HG02763 (cell line): ENCODE results near the gene CRNKL1.

Experiments
- ATAC-seq: cut with Tn5 transposase; IDR thresholded peaks from one replicate; pipeline ENCODE4 v1.9.1; 2021; ENCODE audit warnings: mild to moderate bottlenecking, moderate library complexity; ENCODE audit not compliant: unreplicated experiment

The CRNKL1 gene

DNA sequence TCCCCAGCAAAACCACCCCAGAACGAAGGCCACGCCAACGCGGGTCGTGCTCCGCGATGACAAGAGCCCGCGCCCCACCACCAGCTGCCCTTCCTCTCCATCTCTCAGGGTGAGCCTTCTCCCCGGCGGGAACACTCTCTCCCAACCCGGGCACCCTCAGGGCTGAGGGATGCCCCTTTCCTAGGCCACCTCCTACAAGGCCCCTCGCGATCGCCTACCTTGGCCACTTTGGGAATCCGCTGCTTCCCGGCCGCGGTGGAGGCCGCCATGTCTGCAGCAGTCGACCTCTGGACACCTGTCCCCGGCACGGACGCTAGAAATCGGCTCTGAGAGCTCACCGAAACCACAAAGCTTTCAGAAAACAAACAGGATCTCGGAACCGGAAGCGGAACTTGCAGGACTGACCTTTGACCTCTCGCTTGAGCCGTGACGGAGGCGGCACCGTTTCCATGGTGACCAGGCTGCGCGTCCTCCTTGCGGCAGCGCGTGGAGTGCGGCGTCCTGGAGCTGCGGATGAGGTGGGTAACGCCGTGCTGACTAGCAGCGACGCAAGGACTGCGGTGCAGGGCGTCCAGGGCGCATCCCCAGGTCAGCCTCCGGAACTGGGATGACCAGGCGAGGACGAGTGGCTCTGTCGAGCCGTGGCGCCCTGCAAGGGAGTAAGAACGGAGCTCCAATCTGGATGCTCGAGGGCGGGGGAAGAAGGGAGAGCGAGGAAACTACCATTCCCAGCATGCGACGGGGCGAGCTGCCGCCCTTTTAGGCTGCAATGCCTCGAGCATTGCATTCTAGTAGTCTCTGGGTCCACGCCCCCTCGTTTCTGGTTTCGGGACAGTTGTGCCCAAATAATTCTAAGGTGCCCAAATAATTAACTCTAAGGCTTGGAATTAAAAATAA, at the start of gene CRNKL1, which contains the start of gene CFAP61:
Gene CRNKL1, minus strand, starts transcription at position 393 of the 897 bp plus-strand sequence. Its CDS starts 124 bp downstream, at position 269.
Gene CFAP61, plus strand, starts transcription at position 459 of the 897 bp plus-strand sequence. CDS start 4,122 bp downstream, outside the sequence.
- peak; percentile 90 for ATAC-seq

DNA sequence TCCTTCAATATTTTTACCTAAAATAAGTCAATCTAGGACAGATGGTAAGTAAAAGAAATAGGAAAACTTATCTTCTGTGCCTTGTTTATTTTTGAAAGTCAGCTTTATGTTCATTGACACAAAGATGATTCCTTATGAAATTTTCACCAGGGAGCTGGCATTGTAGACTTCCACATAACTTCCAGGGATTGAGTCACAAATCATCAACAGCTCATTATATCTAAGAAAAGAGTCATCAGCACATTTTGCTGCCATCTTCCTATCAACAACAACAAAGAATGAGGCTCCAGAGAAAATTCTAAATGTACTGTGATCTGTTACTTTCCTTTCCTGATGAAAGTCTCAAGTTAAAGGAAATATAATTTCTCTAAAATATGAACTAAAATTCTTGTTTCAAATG, 48.6 kb upstream of the CRNKL1 start:
- no peak for ATAC-seq

DNA sequence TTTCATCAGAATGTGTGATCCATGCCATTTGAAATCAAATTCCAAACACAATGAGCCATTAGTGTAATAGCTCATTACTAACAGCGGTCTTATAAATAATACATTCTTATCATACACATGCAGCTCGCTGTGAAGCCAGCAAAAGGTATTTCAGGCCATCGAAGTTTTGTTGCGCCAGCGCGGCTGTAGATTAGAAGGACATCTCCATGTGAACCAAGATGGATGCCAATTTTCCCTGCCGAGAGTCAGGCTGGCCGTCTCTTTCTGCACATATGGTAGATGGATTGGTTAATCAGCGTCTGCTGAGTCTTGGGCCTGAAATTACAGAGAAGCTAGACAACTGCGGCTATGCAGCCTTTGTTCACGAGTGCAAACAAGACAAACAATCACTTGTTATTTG, 44.2 kb upstream of the CRNKL1 start:
- ATAC-seq, result no peak

DNA sequence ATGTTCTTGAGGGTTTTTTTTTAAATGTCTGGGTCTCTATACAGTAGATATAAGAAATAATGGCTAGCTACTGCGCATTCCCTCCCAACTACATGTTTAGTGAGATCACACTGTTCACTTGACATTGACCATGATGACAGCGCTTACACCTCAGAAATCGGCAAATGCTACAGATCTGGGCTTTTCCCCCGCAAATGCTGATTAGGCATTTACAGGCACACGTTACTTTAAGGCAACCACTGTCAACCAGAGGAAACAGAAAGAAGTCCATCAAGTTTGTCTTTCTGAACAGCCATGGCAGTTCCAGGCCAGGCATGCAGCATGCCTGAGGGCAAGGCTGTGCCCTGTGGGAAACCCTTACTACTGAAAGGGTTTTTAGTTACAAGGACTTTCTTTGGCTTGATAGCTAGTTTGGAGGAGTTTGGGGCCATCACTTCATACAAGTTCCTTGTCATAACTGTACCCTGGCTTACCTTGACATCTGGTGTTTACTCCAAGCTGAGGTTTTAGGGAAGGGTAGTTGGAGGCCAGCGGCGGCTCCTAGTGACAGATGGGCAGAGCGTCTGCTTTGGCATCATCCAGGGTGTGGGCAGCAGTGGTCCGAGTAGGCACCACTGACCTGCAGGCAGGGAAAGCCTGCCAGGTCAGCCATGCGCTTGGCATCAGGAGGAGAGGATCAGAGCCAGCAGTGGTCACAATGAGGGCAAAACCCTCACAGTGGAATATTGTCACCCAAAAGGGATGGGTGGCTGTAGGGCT, 43.0 kb upstream of the CRNKL1 start:
- ATAC-seq, result no peak

DNA sequence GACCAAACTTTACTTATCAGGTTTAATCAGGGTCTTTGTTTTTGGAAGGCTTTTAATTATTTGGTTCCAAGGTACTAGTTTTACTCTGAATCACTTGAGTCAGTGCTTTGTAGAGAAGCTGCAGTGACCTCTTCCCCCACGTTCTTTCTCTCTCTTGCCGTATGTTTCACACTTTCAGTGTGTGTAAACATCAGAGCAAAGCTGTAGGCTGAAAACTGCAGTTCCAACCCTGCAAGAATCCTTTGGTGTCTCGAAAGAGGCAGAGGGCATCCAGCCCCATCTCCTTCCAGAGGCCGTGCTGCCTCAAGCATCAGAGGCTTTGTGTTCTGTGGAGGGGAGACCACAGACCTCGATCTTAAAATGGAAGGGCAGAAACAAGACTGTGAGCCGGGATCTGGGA, 42.1 kb upstream of the CRNKL1 start:
- no peak for ATAC-seq

DNA sequence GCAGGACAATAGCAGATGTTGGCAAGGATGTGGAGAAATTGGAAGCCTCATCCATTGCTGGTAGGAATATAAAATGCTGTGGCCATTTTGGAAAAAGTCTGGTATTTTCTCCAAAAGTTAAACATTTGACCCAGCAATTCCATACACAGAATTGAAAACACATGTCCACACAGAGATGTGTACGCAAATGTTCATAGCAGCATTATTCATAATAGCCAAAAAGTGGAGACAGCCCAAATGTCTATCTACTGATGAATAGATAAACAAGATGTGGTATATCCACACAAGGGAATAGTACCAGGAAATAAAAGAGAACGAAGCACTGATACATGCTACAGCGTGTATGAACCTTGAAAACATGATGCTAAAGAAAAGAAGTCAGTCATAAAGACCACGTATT, 40.6 kb upstream of the CRNKL1 start:
- no peak for ATAC-seq

DNA sequence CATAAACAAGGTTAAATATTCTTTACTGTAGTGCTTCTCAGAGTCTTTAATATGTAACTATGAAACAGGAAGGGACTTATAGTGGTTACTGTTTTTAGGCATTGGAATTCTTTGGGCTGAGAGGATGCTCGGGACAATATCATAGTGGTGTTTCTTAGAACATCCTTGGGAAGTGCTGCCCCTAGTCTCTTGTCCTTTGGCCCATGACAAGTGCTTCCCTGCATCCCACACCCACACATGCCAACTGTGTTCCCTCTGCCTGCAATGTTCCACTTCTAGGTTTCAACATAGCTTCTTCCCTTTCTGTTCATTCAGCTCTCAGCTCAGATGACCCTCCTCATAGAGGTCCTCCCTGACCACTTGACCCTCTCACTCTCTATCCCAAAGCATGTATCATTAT, 37.7 kb upstream of the CRNKL1 start:
- ATAC-seq, result no peak

DNA sequence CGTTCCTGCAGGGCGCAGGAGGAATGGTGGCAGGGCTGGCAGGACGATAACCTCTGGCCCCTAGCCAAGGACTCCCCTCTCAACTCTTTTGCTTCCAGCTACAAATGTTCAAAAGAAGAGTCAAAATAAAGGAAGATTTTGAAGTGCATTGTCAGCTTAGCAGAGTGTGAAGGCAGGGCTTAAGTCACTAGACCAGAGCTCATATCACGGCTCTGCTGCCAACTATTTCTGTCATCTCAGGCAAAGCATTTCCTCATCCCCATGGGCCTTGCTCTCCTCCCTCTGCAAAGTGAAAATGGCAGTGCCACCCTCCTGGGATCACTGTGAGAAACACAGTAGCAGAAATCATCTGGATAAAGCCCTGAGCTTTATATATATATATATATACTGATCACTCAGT, 36.8 kb upstream of the CRNKL1 start:
- ATAC-seq, result no peak

DNA sequence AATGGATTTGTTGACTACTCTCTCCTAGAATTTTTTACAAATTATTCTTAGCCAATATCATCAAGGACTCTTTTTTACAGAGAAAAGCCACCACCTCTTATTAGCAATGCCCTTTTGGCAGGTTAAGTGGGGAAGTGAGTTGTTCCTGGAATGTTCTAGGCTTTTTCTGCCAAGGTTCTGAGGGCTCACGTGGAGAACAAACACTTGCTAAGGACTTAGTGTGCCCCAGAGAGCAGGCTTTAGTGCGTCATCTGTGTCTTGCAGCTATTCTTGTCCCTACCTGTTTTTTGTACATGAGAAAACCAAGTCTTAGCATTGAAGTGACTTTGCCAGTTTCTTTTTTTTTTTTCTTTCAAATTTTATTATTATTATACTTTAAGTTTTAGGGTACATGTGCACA, 33.5 kb upstream of the CRNKL1 start:
- ATAC-seq, result no peak

DNA sequence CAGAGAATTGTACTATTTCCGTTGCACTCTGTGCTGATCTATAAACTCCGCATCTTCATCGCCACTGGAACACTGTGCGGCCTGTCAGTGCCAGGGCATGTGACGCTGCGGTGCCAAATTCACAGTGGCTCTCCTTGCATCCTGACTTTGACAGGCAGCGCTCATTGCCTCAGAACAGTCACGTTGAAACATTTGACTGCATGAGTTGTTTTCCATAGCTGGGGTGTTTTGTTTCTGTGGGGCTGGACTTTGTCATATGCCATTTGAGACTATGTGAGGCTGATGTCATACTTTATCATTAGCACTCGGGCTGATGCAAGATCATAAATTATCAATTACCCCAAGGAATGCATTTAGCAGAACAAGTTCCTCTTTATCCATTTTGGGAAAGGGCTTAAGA, 32.8 kb upstream of the CRNKL1 start:
- no peak for ATAC-seq

DNA sequence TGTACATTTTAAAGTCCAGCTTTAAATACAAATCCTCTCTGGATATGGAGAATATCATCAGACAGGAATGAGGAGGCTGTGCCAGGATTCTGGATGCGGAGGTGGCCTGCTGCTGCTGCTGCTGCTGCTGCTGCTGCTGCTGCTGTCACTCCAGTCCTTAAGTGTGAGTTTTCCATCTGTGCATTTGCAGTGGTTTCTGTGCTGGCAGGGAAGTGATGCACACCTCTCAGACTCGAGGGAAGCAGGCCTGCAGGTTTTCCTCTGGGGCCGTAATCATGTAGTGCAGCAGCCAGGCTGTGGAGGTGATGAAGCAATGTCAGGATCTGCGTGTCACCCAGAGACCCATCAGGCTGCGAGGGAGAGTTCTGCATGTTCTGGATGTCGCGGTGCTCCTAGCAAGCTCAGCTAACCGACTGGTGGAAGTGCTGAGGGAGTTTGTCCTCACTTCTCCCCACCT, 32.1 kb upstream of the CRNKL1 start:
- no peak for ATAC-seq

DNA sequence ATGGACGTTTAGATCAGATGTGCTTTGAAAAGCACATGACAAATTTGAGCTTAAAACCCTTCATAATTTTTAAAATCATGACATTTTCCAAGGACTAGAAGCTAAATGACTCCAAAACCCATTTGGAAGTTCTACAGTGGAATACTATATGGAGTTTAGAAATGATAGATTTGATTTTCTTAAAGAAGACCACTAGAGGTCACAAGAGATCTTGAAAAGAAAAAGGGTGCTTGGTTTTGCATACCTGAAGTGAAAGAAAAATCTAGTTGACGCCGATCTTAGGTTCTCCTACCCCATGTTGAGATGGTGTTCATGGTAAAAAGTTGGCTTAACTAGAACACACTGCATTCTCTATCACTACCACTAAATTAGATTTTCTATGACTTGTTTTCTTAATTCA, 31.5 kb upstream of the CRNKL1 start:
- peak; percentile 50 for ATAC-seq

DNA sequence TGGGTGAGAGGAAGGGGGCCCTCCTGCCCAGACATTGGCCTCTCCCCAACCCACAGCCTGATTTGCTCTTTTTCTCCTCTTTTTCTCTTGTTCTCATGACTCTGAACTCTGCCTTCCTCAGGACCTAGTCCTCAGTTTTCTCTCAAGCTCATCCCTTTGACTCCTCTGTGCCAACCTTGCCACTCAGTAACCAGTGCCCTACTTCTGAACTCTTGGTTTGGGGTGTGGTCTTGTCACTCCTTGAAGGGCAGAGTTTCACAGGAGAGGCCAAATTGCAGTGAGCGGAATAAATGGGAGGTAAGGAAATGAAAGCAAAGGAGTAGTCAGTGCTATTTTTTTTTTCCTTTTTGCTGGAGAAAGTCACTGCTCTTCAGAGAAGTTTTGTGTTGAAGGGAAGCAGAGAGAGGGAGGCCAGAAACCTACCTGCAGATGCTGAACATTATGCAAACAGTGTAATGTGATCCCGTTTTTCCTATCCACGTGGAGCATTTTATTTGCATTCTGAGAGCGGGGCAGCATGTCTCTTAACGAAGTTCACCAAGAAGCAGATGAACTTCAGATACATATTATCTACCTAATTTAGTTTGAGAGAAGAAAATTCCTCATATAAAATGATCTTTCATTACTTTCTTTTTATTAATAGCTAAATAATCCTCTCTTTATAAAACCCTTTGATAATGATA, 27.0 kb upstream of the CRNKL1 start:
- no peak for ATAC-seq

DNA sequence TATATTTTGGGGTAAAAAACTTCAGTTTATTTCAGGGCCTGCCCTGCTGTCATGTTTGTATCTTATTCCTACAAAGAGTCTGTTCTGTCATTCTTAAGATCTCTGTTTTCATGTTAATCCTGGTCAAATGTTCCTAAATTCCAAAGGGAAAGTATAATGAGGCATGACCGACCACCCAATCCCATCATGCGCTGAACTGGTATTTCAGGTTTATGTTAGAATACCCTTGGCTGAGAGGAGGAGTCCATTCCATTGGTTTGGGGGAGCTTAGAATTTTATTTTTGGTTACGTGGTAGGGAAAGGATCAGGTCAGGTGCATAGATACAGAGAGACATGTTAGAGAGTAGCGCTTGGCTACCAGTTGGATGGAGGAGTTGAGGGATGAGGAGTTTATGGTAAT, 25.8 kb upstream of the CRNKL1 start:
- no peak for ATAC-seq

DNA sequence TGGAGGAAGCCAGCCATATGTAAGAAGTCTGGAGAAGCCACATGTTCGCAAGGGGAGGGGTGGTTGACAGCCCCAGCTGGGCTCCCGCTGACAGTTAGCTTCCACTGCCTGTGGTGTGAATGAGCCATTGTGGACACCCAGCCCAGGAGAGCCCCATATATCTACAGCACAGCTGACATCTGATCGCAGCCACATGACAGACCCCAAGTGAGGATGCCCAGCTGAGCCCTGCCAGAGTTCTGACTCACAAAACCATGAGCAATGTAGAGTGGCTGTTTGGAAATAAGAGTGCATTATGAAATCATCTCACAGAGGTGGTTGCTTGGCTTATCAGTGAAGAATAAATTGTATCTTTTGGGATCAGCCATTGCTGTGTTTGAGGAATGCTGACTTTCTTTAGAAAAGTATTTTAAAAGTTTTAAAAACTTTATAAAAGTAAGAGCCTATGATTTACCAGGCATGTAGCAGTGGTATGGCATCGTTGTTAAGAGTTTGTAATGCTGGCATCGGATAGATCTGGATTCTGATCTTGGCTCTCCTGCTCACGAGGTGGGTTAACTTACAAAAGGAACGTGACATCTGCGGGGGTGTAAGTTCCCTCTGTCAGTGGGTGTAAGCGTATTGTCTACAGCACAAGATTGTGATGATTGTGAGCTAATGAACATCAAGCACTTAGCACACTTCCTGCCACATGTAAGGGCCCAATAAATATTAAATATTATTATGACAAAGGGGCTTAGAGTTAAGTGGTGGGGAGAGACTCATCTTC, 24.2 kb upstream of the CRNKL1 start:
- ATAC-seq, result no peak

DNA sequence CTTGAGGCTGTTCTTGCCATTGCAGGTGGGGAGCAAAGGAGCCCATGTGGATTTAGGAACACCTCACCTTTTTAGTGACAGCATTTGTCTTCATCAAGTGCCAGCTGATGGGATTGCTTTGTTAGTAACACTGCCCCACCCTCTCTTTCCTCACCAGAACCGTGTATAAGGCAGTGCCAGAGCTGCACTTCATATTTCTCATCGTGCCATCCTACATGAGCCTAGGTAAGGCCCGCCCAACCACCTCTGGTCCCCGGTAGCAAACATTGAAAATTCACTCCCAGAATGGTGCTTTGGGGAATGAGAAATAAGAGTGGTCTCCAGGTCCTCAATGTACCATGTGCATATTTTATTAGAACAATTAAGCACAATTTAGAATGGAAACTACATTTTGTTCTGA, 22.8 kb upstream of the CRNKL1 start:
- no peak for ATAC-seq

DNA sequence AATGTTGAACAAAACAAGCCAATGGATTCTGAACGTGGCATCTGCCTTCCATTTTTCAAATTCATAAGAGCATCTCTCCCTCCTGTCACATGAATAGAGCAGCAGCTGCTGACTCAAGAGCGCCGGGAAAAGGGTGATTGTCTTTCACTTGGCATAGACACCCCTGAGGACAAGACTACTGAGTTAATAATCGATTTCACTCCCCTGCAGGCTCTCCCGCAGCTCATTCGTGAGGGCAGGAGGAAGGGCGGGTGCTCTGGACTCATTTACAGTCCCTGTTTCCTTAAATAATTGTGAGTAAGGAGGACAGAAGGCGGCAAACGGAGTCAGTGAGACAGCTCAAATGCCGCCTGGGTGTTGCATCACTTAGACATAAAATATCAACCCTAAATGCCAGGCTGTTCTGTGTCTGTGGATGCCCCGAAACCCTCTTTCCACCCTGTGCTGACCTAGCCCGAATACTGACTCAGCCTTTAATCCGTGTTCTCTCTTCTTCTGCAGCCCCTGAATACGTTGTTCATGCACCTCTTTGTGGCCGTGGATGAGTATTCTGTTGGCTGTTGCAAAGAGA, 21.6 kb upstream of the CRNKL1 start:
- ATAC-seq, result no peak

DNA sequence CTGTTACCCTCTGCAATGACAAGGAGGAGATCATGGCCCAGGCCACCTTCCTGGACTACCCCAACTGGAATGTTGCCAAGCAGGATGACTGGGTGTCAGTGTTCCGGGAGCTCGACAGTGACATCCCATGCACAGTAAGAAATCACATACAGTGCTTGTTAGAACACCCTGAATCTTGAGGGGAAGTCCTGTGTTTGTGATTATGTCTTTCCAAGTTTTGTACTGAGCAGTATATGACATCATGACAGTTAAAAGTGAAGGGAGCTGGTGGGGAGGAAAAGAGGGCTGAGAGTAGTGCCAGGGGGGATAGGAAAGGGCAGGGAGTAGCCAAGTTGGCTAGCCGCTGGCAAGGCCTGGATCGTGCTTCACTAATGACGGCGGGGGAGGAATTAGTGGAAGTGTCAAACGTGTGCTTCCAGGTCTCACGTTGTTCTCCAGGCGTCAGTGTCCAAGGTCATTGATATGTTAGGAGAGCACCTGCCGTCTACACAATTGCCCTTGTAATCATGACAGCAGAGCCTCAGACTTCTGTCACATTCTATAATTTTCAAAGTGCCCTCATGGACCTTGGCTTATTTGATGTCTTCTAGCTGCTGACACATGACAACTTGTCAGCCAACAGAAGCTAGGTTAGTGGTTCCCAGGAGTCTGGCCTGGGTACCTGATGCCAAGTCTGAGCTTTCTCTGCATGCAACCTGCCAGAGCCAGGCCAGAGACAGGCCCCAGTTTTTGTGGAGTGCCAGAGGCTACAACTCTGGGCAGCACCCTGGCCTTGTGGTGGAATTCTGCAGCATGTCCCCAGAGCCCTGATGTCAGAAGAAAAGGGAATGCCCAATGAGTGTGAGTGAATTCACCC, 18.8 kb upstream of the CRNKL1 start:
- ATAC-seq, result no peak

DNA sequence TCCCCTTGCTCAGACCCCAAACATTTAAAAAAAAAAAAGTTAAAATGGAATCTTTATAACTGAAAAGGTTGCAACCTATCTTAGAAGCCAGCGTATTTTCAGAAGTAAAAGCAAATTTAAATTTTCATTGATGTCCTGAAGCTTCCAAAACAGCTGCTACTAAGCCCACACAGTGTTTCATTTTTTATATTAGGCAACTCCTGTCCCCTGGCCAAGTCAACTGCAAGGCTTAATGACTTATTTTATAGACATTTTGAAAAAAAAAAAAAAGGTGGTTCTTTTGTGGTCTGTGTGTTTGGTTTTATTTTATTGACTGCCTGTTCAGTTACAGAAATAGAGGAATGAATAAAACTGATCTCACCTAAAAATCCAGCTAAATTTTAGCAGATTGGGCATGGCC, 13.1 kb upstream of the CRNKL1 start:
- no peak for ATAC-seq
